Stimulated activated CD4-positive, alpha-beta T cell treated with anti-CD3 and anti-CD28 coated beads, Interleukin-12 subunit alpha, Interleukin-12 subunit beta, amount 100 ng/mL, for 24 hours (primary cell): ENCODE data around the gene ATG10.

Source experiments
- DNase-seq, 2 experiments: peaks; one replicate each; pipeline ENCODE4 v3.0.0-alpha.2; 2020; ENCODE audit warnings: low read depth in 2 of 2

Gene ATG10

DNA sequence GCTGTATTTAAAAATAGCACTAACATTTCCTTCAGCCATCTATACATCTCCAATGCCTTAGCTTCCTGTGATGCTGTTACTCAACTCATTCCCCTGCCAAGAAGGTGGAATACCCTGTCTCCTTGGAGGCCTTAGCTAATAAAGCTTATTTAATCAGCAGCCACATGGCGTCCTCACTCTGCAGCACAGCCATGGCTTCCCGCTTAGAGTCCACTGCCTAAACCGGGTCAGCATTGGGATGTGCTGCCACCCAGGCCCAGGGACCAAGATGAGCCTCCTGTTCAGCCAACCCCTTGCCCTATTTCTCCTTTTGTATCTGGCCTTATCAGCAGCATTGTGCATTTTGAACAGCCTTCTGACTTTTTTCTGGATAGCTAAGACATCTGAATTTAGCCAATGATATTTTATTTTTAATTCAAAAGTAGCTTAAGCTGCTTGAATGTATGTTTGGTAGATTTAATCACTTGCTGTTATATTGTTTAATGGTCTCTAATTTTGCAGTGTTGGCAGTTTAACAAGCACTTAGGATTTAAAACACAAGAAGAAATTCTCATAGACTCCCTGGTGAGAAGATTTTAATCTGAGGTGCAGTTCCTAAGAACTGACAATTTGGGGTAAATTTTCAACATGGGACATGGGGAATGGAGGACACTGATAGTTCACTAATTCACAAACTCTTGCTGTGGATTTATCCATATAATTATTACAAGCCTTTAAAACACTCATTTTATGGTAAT lies 193.3 kb downstream of the ATG10 start:
- no peak for DNase-seq

DNA sequence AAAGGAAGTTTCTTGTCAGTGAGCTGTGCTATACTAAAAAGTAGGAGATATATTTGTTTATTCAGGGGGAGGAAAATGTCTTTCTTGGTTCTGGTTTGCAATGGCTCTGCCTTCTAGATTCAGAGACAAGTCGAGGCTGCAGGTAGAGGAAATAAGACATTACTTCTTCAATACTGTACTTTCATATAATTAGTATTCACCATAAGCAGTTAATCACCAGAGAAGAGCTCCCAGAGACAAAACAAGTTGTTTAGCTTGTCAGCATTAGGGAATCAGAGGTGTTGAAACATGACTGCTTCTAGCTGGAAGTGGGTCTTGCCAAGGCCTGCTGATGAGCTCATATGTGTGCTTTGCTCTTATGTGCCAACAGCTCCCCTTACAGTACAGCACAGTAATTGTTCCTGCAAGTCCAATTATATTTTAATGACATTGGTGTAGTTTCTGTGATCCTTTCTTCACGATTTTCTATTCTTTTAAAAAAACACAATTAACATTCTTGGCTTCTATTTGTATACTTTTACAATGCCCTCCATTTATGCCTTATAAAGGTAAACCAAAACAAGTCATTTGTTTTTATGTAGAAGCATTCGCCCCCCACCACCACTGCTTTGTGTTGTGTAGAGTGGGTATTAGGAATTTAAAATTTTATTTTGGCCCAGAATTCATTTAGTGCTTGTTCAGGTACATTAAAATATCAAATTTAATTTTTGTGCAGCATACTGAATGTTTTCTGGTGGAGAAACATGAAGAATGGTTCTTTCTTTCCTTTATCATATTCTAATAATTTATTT lies 194.1 kb downstream of the ATG10 start:
- no peak for DNase-seq

DNA sequence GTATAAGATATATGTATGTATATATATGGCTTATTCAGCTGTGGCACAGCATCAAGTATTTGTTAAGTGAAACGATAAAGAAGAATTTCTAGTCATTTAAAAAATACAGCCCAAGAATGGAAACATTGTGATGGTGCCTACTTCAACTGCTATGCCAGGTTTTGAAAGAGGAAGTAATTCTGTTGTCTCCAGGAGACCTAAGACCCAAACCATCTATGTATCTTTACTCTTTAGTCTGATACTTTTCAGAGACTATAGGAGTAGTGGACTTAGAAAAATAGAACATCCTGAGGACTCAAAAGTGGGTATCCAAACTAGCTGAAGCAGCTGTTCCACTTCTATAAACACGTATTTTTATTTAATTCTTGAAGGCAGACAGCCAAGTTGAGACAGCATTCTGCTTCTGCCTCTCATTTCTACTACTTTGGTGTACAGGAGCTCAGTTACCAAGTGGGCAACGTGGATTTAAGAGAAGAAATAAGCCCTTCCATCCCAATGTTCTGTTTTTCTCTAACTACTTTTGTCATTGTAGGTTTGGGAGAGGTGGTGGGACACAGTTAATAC lies 195.6 kb downstream of the ATG10 start:
- no peak for DNase-seq

DNA sequence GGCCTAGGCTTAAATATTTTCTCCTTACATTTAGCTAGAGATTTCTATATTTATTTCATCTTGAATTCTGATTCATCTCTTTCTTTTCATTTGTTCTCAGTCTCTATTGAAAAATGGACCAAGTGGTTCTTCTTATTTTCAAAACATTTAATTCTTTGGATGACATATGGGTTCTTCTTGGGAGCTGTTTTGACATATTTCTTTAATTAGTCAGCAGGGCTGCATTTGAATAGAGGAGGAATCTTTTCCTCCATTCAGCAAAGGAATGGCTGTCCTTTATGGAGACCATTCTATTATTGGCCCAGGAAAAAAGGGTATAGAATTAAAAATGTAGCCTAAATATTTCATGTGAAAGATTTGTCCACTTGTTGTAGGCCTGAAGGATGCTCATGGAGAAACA lies 196.5 kb downstream of the ATG10 start:
- DNase-seq = no peak

DNA sequence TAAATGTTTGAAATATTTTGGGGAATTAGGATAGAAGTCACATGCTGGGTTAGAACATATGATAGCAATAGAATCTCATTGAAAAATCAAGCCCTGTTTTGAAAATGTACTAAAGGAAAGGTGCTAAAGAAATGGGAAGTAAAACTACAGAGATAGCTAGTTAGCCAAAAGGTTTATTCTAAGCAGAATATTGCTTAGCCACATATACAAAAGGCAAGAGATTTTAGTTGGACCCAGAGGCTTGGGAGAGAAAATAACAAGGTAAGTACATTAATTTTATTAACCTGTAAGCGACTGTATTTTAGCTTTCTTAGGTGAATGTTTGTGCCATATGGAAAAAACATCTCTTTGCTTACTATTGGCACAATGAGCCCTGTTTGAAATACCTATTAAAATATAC lies 198.1 kb downstream of the ATG10 start:
- DNase-seq = no peak

DNA sequence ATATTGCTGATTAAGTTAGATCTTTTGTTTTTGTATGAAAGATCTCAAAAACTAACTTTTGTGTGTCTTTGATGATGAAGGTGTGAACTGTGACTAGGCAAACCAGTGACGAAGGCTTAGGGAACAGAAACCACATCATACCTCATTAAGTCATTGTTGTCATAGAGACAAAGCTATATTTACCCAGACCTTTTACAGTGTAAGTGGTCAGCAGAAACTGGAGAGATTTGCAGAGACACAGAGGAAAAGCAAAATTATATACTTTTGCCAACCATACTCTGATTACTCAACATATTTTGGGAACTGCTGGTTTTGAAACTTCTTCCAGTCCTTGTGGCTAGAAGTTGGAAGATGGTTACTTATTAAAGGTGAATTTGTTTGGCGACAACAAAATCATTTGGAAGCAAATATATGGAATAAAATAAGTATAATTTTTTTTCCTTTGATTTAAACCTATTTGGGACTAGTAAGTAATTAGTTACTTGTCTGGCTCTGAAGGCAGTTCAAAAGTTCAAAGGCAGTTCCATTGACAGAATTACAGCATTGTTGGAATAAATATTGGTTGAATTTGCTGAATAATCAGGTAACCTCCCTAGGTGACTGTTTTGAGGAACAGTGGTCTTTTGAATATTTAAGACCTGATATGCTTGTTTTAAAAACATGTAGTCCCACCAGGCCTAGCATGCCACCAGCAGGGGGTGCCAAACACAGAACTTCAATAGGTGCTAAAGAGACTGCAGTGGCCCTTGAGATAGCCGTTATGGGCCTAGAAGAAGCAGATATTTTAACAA lies 202.5 kb downstream of the ATG10 start:
- DNase-seq = peak; percentile 18 to 63

DNA sequence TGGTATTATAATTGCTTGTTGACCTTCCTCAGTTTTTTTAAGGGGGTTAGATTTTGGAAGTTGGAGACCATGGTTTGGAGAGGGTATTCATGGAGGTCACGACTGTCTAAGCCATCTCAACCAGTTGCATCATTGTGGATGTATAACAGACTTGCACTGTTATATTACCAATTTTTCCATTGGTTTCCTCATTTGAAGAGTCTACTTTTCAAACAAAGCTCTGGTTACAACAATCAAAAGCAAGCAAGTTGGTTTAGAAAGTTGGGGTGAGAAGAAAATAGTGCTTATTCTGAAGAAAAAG lies 203.0 kb downstream of the ATG10 start:
- no peak for DNase-seq

DNA sequence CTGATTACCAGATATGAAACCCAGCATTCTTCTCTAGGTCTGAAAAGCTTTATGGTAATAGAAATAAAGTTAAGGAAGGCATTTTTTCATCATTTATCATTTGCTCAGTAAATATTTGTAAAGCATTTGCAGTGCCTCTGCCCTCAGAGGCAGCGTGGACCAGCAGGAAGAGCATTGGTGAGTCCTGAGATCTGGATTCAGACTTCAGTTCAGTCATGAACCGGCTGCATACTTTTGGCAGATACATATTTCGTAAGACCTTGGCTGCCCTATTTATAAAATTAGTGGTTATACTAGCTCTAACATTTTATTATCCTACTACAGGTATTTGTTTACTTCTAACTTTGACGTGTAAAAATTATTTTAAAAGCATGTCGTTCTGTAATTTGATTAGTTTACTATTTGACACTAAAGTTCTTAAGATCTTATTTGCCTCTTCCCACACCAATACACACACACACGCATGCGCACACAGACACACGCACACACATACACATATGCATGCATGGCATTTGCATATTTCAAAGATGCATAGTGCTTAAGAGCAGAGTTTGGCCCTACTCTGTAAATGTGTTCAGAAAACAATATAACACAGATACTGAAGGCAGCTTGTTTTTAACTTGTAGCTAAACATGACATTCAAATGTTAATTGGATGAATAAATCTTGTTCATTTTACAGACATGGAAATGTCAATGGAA lies 204.4 kb downstream of the ATG10 start:
- DNase-seq = no peak

DNA sequence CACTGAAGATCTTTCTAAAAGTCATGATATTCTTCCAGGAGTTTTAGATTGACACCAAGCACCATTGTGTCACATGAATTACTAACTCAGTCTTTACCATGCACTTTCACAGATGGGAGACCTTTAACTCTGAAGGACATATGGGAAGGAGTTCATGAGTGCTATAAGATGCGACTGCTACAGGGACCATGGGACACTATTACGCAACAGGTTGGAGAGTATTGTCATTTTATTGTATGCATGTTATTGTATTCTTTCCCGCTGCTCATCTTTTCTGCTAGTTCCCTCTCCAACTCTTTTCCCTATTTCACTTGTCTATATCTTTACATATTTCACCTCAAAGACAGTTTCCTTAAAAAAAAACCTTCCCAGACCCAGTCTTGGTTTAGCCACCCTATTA lies 206.6 kb downstream of the ATG10 start:
- no peak for DNase-seq

DNA sequence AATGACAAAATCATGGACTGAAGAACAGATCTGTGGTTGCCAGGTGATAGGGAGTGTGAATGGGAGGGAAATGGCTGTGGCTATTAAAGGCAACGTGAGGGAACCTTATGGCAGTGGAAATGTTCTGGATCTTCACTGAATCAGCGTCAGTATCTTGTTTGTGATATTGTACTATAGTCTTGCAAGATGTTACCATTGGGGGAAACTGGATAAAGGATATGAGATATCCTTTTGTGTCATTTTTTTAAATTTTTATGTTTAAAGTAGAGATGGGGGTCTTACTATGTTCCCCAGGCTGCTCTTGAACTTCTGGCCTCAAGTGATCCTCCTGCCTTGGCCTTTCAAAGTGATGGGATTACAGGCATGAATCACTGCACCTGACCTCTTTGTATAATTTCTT lies 210.8 kb downstream of the ATG10 start:
- DNase-seq = no peak

DNA sequence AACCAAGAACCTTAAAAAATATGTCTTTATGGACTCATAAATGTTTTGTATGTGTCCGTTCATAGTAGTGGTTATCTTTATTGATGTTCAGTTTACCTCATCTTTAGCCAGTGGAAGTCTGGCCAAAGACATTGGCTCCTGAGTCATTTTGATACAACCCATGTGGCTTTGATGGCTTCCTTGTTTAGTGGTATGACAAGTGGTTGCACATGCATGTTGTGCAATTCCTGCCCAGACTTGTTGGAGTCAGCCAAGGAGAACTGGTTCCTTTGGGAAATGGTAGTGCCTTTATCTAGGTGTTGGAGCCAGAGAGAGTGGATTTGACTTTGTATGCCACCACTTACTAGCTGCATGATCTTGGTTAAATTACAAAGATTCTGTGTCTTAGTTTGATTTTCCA lies 212.0 kb downstream of the ATG10 start:
- DNase-seq = no peak

DNA sequence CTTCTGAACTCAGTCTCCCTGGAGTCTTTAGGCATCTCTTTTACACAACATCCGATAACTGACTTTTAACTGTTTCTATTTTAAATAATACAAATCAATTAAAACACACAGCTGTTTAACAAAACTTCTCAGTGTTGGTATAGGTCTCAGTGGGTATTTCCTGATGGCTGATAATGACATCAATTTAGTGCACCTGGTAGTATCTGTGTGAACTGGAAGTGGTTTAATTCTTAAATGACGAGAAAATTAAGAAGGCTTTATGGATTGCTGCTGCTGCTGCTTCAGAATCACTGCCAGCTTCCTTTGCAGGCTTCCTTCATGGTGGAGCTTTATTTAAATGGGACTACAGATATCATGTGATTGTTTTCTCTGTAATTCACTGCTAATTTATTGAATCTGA lies 214.0 kb downstream of the ATG10 start:
- no peak for DNase-seq

DNA sequence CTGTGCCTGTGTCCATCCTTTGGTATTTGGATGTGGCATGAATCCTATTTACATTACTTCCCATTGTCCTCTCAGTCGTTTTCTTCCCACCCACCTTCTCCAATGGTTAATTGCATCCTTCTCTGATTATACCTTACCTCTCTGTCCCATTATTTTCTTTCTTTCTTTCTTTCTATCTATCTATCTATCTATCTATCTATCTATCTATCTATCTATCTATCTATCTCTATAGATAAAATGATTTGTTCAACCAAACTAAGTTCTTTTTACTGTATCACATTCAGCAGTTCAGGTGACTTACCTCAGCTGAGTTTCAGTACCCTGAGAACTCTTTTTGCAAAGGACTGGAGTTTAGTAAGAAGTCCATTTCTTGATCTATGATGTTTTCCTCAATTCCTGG lies 225.7 kb downstream of the ATG10 start:
- DNase-seq = no peak

DNA sequence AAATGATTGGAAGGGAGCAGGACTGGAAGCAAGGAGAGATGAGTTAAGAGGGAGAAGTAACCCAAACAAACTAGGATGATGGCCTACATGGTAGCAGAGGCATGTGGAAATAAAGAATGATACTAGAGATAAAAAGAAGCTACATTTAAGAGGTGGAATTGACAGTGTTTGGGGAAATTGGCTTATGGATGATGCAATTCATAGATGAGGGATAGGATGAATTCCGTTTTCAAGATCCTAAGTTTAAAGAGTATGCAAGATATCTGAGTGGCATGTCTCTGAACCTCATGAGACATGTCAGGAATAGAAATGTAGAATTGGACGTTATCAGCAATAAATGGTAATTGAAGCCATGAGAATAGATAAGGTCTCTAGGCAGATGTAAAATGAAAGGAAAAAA lies 232.7 kb downstream of the ATG10 start:
- DNase-seq = no peak

DNA sequence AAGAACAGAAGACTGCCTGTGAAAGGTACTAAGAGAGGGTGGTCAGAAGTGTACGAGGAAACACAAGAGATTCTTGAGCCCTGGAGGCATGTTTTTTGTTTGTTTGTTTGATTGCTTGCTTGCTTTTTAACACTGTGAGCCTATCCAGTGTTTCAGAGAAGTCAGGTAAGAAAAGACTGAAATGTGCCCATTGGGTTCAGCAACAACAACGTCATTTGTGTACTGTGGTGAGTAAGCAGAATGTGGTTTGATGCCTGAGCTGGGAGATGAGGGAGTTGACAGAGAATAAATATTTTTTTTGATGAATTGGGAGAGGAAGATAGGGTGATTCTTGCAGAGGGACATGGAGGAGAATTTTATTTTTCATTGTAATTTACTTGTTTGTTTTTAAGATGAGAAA lies 233.2 kb downstream of the ATG10 start:
- DNase-seq = no peak

DNA sequence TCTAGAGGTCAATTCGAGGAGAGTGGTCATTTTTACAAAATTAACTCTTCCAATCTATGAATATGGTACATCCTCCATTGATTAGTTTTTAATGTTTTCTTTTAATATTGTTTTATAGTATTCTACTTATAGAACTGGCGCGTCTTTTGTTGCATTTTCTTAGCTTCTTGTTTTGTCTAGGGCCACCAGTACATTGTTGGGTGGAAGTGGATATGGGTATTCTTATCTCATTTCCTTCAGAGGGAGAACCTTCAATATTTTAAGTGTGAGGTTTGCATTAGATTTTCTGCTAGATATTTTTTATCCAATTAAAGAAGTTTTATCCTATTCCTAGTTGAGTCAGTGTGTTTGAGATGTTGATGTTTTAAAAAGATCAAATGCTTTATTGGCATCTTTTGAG lies 236.5 kb downstream of the ATG10 start:
- no peak for DNase-seq

DNA sequence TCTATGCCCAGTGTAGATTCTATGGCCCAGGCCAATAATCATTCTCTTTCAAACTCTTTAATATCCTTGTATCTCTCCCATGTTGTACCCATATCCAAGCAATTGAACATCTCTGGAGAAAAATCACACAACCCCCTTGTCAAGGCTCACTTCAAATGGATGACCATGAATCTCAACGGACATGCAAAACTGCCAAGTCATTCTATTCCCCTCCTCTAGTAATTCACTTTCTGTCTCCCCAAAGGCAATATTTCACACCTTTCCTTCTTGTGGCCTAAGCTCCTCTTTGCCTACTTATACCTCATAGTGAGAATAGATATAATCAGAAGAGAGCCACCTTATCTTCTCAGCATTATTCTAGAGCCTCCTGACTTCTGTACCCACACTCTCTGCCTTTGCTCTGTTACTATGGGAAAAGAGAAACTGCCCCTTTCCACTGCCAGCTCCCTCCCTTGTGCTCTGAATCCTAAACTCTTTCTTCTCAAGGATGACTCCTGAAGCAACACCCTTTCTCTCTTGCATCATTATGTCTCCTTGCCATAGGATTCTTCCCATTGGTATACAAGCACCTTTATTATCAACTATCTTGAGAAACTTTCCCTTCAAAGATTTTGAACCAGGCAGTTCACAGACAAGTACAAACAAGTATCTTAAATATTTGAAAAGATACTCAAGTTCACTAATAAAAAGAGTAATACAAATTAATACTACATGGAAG lies 240.2 kb downstream of the ATG10 start:
- no peak for DNase-seq

DNA sequence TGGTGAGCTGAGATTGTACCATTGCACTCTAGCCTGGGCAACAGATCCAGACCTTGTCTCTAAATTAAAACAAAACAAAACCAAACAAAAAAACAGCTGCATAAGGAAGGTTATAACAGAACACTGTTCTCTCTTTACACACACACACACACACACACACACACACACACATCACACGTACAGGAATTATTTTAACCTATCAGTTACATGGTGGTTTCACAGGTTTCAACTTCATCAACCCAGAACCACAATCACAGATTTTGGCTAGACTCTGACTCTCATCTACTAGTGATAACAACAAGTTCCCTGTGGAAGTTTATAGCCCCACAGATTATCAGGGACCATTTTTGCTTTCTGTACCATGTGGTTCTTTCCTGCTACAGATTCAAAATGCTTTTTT lies 246.1 kb downstream of the ATG10 start:
- no peak for DNase-seq

DNA sequence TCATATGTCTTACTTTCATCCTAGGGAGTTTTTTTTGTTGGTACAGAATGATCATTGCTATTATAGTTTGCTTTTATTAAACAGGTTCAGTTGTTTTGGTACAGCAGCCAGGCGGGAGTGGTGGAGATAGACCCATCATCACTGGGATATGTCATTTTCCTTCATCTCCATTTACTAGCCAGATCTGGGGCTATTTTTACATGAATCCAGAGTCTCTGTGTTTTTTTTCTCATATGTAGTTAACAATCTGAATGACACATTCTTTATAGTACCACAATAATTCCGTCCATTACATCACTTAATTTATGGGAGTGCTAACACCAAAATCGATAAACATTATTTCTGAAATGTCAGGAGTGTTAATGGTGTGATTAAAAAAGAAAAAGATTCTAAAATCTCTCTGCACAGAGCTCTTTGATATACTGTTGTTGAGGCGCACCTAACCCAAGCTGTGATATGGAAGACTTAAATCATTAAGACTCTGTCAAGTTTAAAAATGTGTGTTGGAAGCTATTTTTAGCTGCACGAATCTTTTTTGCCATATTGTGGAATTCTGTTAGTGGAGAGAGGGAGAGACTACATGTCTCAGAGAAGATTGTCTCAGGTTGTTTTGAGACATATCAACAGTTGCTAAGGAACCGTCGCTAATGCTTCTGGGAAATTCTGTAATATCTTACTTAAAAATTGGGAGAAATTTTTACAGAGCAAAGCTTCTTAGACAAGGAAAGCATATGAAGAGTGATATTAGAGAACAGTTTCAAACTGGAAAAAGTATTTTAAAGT lies 246.7 kb downstream of the ATG10 start:
- DNase-seq = no peak

DNA sequence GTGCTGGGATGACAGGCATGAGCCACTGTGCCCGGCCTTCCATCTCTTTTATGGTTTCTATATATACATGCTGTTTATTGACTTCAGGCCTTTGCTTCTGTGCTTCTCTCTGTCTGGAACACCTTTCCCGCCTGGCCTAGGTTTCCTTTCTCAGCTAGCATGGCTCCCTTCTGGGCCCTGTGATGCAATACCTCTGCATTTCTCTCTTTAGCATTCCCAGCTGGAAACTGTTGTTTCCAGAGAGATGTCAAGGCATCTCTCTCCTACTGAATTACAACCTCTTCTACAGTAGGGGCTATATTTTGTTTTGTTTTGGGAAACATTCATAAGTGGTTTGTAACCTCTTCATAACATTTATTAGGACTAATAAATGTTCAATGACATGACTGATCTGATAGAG lies 249.2 kb downstream of the ATG10 start:
- DNase-seq = no peak
